T-helper 2 cell treated with Interferon-gamma antibody and Interleukin-4, amounts not matched to agents 100 ng/mL and 5 ng/mL, for 36 hours (primary cell): ENCODE results near the gene XNDC1N. TPM values are rescaled to one million over a fixed set of nuclear protein-coding genes. Genes with fewer than 3 reads are reported as not detected.

ENCODE experiments used
- intact Hi-C: fragments of 100-400 bp; cut with micrococcal nuclease; formaldehyde crosslinking; loops from one replicate; pipeline ENCODE4 v1.15.1; 2023
- total RNA-seq: library from RNA; stranded (reverse); gene quantifications from 2 replicates; pipeline ENCODE4 v1.2.3, GENCODE V29; 2022

The XNDC1N gene
- total RNA-seq = 19.1 and 20.5 TPM in 2 replicates

DNA sequence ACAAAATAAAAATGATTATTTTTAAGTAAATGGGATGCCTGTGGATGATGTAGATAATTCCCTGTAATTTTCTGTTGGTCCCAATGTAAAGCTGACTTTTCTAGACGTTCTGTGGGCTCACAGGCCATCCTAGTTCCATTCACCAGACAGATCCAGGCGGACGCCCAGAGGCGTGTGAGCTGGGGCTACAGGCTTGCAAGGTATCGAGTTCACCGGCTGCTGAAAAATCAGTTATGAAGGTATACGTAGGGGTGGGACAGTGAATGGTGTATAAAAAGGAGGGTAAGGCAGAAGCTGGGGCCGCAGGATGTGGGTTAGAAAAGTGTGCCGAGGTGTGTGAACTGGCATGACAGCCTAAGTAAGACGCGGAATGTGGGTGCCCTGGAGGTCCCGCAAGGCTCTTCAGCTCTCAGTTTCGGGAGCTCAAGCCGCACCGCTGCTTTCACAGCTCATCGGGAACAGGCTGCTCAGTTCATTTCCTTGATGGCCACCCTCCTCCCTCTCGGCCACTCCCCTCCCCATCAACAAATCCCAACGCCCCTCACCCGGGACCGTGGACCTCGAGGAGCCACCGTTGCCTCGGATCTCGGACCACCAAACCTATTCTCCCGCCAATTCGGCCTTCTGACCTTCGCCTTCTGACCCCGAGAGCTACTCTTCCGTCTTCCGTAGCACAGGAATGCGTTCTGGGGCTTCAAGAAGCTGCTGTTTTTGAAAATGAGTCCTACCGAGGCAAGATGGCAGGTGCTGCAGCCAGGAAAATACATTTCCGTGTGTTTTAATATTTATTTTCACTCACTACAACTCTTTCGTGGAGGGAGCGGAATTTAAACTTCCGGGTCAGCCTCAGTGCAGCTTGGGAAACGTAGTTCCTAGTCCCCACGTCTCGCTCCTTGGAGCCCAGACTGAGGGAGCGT, at the start of gene XNDC1N:
TSS of gene XNDC1N (minus strand) at position 775 of the 917 bp plus-strand sequence. CDS start 5,241 bp downstream, outside the sequence.
- intact Hi-C loops = loop anchor here (1.0 to 5.0 kb wide), 9 partner anchors 114 to 1449 kb away; partner anchors contain the start of genes ANAPC15, CLPB, LAMTOR1 and LRRC51

- intact Hi-C loops = loop anchor here (2.0 to 5.0 kb wide), 4 partner anchors 113 to 454 kb away; partner anchors contain the start of gene CLPB
Measured at GRCh38 chr11:71977743-71978418, 49.5 kb upstream of the XNDC1N start.

GRCh38 chr11:71977090-71977489, 48.7 kb upstream of the XNDC1N start:
- intact Hi-C loops = loop anchor here (2.0 to 5.0 kb wide), 4 partner anchors 114 to 455 kb away; partner anchors contain the start of gene CLPB

DNA sequence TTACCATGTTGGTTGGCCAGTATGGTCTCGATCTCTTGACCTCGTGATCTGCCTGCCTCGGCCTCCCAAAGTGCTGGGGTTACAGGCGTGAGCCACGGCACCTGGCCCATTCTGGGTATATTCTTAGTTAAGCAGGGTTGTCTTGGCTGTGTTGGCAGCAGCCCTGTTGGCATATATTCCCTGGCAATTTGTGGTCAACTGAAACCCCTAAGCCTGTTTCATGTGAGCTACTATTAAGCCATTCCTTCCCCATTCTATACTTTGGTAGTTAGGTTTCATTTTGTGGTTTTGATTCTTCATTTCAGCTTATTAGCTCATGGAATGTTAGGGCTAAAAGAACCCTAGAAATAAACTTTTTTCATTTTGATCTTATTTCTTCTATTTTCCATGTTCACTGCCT, 48.2 kb upstream of the XNDC1N start:
- intact Hi-C loops = loop anchor here (2.0 to 5.0 kb wide), 4 partner anchors 114 to 456 kb away; partner anchors contain the start of gene CLPB

GRCh38 chr11:71971680-71972079, 43.3 kb upstream of the XNDC1N start:
- intact Hi-C loops = no loop called here

GRCh38 chr11:71964641-71965040, 36.2 kb upstream of the XNDC1N start:
- intact Hi-C loops = no loop called here

GRCh38 chr11:71963468-71963867, 35.1 kb upstream of the XNDC1N start:
- intact Hi-C loops = no loop called here

DNA sequence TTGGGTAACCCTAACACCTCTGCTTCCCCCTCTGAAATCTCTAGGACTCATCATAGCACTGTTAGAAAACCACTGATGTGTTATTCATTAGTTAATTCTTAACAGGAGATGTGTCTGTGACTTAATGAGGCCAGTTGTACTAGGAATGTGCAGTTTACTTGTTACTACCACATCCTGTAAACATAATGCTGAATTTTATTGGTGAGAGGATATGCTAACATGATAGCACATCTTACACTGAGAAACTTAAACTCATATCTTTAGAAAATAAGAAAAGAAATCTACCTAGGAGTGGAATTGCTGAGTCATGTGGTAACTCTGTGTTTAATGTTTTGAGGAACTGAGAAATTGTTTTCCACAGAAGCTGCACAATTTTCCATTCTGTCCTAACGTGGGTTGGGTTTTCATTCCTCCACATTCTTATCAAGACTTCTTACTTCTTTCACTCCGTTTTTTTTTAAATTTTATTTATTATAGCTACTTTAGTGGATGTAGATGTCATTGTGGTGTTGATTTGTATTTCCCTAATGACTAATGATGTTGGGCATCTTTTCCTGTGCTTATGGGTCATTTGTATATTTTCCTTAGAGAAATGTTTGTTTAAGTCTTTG, 34.1 kb upstream of the XNDC1N start:
- intact Hi-C loops = no loop called here

- intact Hi-C loops = no loop called here
Measured at GRCh38 chr11:71955898-71956456, 27.6 kb upstream of the XNDC1N start.

DNA sequence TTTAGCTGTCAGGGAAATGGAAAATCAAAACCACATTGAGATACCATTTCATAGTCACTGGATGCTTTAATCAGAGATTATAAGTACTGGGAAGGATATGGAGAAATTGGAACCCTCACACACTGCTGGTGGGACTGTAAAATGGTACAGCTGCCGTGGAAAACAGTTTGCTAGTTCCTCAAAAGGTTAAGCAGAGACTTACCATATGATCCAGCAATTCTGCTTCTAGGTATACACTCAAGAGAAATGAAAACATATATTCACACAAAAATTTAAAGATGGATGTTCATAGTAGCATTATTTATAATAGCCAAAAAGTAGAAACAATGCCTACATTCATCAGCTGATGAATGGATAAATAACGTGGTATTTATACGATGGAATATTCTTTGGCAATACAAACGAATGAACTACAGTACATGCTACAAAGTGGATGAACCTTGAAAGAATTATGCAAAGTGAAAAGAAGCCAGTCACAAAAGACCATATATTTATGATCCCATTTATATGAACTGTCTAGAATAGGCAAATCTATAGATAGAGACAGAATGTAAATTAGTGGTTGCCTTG, 23.4 kb upstream of the XNDC1N start:
- intact Hi-C loops = no loop called here

DNA sequence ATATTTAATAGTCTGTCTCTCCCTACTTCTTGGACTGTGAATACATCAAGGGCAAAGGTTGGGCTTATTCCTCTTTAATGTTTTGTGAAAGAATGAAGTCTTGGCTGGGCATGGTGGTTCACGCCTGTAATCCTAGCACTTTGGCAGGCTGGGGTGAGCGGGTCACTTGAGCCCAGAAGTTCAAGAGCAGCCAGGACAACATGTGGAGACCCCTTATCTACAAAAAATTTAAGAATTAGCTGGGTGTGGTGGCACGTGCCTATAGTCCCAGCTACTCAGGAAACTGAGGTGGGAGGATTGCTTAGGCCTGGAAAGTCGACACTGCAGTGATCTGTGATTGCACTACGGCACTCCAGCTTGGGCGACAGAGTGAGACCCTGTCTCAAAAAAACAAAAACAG, 20.6 kb upstream of the XNDC1N start:
- intact Hi-C loops = no loop called here

DNA sequence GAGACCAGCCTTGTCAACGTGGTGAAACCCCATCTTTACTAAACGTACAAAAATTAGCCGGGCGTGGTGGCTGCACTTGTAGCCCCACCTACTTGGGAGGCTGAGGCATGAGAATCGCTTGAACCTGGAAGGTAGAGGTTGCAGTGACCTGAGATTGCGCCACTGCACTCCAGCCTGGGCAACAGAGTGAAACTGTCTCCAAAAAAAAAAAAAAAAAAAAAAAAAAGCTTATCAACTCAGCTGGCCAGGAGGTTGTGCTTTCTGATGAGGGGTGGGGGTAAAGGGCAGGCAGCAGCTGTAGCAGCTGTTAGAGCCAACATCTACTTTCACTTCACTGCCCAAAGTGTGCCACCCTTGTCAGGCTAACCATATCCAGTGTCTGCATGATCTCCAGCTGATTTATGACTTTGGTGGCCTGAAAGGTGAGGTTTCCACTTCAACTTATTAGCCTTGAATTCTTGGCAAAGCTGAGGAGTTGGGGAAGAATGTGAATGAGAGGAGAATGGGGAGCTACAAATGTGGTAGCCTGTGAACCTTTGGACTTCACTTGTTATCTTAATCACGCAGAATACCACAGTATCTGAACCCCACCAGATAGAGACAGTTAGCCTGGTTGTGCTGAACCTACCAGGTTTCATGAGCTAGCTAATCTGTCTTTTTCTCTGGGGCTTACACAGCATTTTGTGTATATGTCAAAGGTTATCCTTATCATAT, 20.1 kb upstream of the XNDC1N start:
- intact Hi-C loops = no loop called here

- intact Hi-C loops = no loop called here
Measured at GRCh38 chr11:71947498-71947897, 19.1 kb upstream of the XNDC1N start.

- intact Hi-C loops = no loop called here
Measured at GRCh38 chr11:71946144-71946571, 17.8 kb upstream of the XNDC1N start.

- intact Hi-C loops = no loop called here
Measured at GRCh38 chr11:71940561-71941219, 12.3 kb upstream of the XNDC1N start.

GRCh38 chr11:71937826-71938225, 9.4 kb upstream of the XNDC1N start:
- intact Hi-C loops = no loop called here

- intact Hi-C loops = no loop called here
Measured at GRCh38 chr11:71936825-71937224, 8.4 kb upstream of the XNDC1N start.

GRCh38 chr11:71935338-71935925, 7.0 kb upstream of the XNDC1N start:
- intact Hi-C loops = no loop called here

DNA sequence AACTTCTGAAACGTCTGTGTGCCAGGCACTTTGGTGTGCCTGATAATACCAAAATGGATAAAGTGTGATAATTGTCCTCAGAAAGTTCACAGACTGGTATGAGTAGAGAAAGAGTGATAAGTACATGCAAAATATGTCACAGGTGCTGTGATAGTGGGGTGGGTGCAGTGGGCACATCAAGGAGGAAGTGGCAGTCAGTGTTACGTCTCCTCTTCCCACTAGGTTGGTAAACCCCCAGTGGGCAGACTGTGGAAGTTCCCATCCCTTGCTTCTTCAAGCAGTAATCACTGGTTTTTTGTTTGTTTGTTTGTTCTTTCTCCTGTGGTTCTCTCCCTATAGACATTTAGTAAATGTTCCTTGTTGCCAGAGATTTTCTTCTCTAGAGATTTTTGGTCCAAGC, 5.8 kb upstream of the XNDC1N start:
- intact Hi-C loops = no loop called here
